HG02623 (cell line): ENCODE results near the gene IL16.

Experiments
- ATAC-seq: cut with Tn5 transposase; IDR thresholded peaks from one replicate; pipeline ENCODE4 v1.9.1; 2021; ENCODE audit warnings: moderate library complexity; ENCODE audit not compliant: unreplicated experiment

Gene IL16

DNA sequence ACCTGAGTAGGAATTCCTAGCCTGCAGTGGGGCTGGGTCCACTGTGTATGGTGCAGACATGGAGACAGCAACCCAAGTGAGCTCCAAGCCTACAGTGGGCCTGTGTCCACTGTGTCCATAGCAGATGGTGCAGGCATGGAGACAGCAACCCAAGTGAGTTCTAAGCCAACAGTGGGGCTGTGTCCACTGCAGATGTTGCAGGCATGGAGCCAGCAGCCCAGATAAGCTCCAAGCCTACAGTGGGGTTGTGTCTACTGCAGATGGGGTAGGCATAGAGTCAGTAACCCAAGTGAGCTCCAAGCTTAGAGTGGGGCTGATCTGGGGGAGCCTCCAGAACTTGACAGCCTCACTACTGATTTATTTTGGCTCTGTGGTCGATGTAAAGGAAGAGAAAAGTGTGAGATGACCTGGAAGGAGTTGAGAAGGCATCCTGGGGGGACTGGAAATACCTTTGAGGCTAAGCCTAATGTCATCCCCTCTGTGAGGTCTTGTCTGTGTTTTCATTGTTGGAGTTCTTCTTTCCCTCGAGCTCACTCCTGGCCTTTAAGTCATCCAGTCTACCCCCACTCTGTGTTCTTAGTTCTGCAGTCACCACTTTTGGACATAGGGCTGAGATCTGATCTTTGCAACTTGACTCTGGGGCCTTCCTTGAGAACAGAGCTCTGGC, 22.4 kb upstream of the IL16 start:
- no peak for ATAC-seq

DNA sequence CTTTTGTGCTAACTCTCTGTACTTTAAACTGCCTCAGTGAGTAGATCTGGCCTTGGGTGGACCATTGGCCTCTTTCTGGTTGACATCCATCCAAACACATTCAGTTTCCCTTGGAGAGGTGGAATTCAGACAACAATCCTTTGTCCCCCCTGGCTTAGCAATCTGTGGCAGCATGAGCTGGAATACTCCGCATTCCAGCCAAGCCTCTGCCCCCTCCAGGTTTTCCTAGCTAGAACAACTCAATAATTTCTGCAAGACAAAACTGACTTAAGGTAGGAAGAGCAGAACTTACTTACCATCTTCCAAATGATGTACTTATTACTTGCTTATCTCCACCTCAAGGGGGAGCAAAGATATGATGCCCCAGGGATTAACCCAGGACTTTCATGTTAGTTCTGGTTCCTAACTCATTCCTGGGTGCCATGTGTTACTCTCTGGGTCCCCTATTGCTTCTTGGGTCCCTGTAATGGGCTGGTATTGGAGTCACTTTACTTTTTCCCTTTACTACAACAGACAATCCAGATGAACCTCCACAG, 21.8 kb upstream of the IL16 start:
- no peak for ATAC-seq

DNA sequence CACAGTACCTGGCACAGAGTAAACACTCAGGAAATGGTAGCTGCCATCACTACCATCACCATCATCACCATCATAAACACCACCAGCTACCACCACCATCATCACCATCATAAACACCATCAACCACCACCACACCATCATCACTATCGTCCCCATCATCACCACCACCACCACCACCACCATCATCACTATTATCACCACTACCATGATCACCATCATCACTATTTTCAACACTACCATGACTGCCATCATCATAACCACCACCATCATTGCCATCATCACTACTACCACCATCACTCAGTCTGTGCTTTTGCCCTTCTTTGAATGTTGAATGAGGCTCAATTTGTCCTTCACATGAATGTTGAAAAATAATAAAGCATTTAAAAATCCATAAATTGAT, 21.2 kb upstream of the IL16 start:
- no peak for ATAC-seq

DNA sequence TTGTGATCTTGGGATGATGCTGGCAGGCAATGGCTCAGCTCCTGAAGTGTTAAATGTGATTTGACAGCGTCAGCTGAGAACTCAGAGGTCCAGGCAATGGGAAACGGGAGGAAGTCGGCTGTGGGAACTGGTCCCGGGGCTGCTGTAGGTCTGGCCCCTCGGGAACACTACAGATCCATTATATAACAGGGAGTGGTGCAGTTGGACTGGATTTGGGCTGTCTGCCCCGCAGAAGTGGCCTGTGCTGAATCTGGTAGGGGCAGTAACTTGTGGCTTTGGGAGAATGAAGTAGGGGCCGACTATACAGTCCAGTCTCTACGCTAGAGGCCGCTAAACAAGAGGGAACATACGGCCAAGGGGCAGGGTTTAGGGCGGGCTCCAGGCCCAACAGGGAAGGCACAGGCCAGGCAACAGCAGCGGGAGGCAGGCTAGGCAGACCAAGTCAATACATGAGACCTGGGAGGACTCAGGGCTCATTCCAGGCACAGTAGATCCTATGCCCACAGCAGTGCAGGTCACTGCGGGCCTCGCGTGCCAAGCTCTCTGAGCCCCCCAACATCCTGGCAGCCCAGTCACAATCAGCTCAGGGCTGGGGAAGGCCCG, 20.3 kb upstream of the IL16 start:
- ATAC-seq, result no peak

- no peak for ATAC-seq
Measured at GRCh38 chr15:81178365-81178764, 18.3 kb upstream of the IL16 start.

GRCh38 chr15:81181220-81181619, 15.5 kb upstream of the IL16 start:
- no peak for ATAC-seq

DNA sequence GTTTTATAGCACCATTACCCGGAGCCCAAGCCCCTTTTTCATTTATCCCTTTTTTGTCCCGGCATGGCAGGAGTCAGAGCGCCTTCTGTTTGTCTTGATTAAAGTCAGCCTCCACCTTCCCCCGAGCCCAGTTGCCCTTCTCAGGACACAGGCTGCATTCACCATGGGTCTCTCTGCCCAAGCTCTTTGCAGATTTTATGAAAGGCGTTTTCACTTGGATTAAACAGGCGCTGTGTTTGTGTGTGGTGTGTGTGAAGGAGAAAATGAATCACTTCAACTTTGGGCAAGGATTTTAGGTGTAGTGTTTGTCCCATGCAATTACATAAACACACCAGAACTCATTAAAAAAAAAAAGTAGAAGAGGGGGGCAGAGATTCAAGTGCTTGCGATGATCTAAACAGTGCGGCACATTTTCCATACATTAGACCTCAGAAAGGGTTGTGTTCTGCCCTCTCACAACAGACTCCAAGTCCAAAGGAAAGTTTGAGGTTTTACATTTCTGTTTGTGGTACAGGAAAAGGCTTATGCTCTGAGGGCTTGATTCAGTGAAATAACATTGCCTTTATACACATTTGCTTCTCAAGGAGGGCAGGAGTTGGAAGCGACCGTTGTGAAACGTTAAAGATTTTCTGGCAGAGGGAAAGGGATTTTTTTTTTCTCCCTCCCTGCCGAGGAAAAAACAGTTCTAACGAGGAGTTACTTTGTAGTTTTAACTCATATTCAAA, 14.5 kb upstream of the IL16 start:
- ATAC-seq, result no peak

DNA sequence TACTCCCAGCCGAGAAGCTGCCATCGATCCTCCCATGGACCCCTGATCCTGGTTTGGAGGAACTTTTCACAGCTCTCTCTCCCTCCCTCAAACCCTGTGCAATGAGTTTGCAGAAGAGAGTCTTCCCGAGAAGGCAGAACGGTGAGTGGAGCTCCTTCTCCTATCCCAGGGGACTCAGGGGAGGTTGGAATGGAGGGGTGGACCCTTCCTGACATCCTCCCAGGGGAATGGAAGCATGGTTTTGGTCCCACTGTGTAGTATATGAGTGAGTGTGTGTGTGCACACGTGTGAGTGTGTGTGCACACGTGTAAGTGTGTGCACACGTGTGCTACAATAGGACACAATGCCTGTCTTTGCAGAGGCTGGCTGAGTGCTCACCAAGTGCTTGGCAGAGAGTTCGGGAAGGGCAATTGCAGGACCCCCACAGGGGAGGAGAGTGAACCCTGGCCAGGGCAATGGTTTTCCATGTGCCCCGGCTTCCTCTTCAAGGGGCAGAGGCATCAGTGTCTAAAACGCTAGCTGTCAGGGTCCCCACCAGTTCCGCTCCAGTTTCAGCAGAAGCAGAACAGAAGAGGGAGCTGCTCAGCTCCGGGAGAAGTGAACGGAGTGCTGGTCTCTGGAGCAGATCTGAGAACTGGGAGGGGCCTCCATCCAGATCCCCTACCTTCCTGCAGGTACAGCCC, 13.8 kb upstream of the IL16 start:
- no peak for ATAC-seq

DNA sequence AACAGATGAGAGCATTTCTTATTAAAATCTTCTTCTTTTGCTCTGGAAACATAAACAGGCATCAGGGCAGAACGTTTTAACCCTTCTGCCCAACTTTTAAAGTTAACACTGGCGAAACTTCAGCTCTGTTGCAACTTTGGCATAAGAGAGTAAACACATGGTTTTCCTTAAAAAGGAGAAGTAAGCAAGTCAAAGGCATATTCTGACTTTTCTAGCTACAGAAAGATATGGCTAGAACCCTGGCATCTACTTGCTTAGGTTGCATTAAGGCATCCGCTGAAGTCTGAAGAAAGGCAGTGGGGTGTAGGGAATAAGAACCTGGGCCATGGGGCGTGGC, 13.3 kb upstream of the IL16 start:
- ATAC-seq, result no peak

GRCh38 chr15:81184188-81184587, 12.5 kb upstream of the IL16 start:
- ATAC-seq, result no peak

DNA sequence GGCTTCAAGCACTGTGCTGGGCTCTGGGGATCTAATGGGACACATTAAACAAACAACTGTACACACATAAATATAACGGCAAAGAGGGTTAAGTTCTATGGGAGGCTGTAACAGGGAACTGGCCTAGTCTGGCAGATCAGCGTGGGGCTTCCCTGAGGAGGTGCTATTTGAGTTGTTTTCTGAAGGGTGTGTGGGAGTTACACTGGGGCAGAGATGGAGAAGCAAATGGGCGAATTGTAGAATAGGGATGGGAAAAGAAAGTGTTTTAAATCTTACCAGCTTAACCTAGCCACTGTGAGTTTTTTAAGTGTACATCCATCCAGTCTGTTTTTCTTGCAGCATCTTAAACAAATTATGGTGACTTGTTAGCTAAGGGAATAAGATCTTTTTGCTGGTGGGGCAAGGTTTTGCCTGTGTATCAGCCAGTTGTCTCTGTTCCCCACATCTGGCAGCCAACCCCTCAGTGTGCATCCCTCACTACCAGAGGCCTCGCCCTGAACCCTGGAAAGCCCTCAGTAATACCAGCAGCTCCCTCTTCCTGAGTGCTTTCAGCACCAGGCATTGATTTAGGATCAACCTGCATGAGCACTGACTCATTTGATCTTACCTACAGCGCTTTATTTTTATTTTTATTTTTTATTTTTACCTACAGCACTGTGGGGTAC, 10.9 kb upstream of the IL16 start:
- no peak for ATAC-seq

DNA sequence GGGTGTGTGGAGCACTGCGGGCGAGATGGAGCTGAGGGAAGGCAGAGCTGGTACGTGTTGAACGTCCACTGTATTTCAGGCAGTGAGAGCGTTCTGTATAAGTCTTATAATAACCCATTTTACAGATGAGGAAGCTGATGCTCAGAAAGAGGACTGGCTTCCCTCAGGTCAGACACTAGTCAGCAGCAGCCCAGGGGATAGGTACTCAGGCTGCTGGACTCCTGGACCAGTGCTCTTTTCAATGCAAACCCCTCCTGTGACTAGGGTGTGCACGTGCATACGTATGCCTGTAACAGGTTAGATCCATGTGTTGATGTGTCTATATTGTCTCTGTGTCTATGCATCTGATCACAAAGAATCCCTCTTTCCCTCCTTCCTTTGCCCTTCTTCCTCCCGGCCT, 8.3 kb upstream of the IL16 start:
- ATAC-seq, result no peak

GRCh38 chr15:81189583-81190283, 6.9 kb upstream of the IL16 start:
- no peak for ATAC-seq

GRCh38 chr15:81190922-81191507, 5.7 kb upstream of the IL16 start:
- ATAC-seq, result no peak

DNA sequence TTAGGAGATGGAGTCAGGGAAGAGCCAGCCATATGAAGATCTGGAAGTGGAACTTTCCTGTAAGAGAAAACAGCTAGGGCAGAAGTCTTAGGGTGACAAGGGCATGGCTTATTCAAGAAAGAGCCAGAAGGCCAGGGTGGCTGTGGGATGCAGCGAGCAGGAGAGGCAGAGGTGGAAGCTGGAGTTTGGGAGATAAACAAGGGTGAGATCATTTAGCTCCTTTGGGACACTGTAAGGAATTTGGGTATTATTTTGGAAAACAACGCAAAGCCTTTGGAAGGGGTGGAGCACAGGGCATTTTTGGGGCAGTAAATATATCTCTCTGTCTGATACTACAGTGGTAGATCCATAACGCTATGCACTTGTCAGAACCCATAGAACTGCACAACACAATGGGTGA, 5.0 kb upstream of the IL16 start:
- ATAC-seq, result no peak

DNA sequence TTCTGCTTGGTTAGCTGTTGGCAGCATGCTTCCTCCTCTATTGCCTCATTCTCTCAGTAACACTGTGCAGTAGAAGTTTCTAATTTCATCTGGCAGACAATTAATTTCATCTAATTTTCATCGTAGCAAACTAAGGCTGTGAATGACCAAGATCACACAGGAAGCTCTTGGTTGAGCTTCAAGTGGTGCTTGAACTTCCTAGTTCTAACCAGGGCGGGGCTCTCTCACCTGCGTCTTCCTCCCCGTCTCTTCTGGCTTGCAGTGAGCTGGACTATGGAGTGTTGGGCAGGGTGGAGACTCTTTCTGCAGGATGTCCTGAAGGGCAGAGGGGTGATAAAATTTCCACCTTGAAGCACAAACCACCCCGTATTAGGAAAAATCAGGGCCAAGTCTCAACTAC, 2.0 kb upstream of the IL16 start:
- ATAC-seq, result no peak

GRCh38 chr15:81195339-81195864, 1.3 kb upstream of the IL16 start:
- ATAC-seq, result no peak

- no peak for ATAC-seq
Measured at GRCh38 chr15:81197255-81197630, 564 bp downstream of the IL16 start.

DNA sequence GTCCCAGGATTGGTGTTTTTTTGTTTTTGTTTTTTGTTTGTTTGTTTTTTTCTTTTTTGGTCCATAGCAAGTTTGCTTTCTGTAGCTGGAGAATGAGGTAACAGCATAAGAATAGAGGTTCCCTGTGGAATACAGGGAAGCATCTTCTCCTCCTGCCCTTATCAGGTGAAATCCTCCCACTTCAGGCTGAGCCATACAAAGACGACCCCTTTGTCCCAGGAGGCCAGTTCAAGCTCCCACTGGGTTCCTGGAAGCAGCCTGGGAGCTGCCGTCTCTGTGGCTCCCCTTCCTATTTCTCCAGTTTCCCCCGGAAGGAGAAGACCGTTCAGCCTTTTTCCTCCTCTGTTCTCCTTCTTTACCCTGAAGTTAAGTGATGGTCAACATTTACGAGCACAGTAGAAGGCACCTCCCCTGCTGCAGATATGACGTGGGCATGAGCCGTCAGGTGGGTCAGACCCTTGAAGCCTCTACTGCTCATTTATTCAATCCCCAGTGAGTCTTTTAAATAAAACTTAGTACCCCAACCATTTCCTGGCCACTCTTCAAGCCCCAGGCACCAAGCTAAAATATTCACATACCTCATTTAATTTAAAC, 1.1 kb downstream of the IL16 start:
- no peak for ATAC-seq
